ENCODE data around the gene ZNF695. TPM values are rescaled to one million over a fixed set of nuclear protein-coding genes. Genes with fewer than 3 reads are reported as not detected.
"Not testable (repeated sequence)": the region's sequence is repeated elsewhere in the genome, so short reads cannot be mapped to it uniquely, and the experiment has no call there.

Gene ZNF695
- total and polyA plus RNA-seq, 9 donors, result 1.2 to 2.1 (median 1.8) TPM

GRCh38 chr1:247013391-247013790 is 5.5 kb upstream of the ZNF695 start:
- Histone ChIP-seq H3K4me3 (ENCODE audit: low read length) (no peak overlapping the region), H3K27ac (ENCODE audit: low read length) (no peak overlapping the region), H3K27me3 (ENCODE audit: control insufficient read depth, insufficient read depth, low read length) (no peaks in the 10 kb centered on the region), H3K4me1 (ENCODE audit: control insufficient read depth, insufficient read depth, low read length) (no peaks in the 10 kb centered on the region), H3K36me3 (ENCODE audit: control insufficient read depth, insufficient read depth, low read length) (no peaks in the 10 kb centered on the region), H3K9me3 (replicated peaks; ENCODE audit: control insufficient read depth, low read depth, low read length) (peaks cover 4% of the 10 kb centered on the region)
- no CpG with 5 or more reads among the region's 6 CpGs for WGBS (ENCODE audit: insufficient coverage)
- DNase-seq, result no peak

DNA sequence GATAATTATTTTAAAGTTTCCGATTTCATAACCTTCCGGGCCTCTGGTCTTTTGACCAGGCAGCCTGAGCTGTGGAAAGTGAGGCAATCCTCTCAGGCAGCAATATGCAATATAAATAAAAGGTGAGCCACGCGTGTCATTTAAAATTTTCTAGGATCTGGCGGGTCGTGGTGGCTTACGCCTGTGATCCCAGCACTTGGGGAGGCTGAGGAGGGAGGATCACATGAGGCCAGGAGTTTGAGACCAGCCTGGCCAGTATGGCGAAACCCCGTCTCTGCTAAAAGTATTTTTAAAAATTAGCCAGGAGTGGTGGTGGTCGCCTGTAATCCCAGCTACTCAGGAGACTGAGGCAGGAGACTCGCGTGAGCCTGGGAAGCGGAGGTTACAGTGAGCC is 546 bp upstream of the ZNF695 start:
- H3K27me3 ChIP-seq (ENCODE audit: control insufficient read depth, insufficient read depth, low read length), result no peaks in the 10 kb centered on the region
- H3K4me1 ChIP-seq (ENCODE audit: control insufficient read depth, insufficient read depth, low read length), result peaks cover 2% of the 10 kb centered on the region
- WGBS (ENCODE audit: insufficient coverage), result 90% methylated on average over 7 of the region's 13 CpGs
- no peak overlapping the region for H3K27ac ChIP-seq (ENCODE audit: low read length)
- no peaks in the 10 kb centered on the region for H3K36me3 ChIP-seq (ENCODE audit: control insufficient read depth, insufficient read depth, low read length)
- H3K9me3 ChIP-seq (replicated peaks; ENCODE audit: control insufficient read depth, low read depth, low read length), result peaks cover 3% of the 10 kb centered on the region
- peak overlapping the region; percentile 84 for H3K4me3 ChIP-seq (ENCODE audit: low read length)
- no peak for DNase-seq

DNA sequence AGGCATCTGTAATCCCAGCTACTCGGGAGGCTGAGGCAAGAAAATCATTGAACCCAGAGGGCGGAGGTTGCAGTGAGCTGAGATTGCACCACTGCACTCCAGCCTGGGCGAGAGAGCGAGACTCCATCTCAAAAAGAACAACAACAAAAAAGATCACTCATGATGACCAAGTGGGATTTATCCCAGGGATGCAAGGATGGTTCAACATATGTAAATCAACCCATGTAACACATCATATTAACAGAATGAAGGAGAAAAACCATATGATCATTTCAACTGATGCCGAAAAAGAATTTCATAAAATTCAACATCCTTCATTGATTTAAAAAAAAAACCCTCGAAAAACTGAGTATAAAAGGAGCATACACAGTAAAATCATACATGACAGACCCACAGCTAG is 3.8 kb downstream of the ZNF695 start:
- no CpG with 5 or more reads among the region's 6 CpGs for whole genome bisulfite sequencing (ENCODE audit: insufficient coverage)
- H3K27me3 ChIP-seq (ENCODE audit: control insufficient read depth, insufficient read depth, low read length); DNase-seq; H3K27ac ChIP-seq (ENCODE audit: low read length); H3K4me3 ChIP-seq (ENCODE audit: low read length); H3K36me3 ChIP-seq (ENCODE audit: control insufficient read depth, insufficient read depth, low read length); H3K4me1 ChIP-seq (ENCODE audit: control insufficient read depth, insufficient read depth, low read length): not testable (repeated sequence)
- peaks cover 13% of the 10 kb centered on the region for H3K9me3 ChIP-seq (replicated peaks; ENCODE audit: control insufficient read depth, low read depth, low read length)

DNA sequence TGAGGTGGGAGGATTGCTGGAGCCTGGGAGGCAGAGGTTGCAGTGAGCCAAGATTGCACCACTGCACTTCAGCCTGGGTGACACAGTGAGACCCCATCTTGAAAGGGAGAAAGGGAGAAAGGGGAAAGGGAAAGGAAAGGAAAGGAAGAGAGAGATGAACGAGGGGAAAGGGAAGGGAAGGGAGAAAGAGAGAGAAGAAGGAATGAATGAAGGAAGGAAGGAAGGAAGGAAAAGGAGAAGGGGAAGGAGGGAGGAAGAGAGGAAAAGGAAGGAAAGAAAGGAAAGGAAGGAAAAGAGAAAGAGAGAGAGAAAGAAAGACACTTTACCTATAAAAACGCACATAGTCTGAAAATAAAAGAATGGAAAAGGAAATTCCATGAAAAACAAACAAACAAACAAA is 18.0 kb downstream of the ZNF695 start:
- Histone ChIP-seq H3K9me3 (replicated peaks; ENCODE audit: control insufficient read depth, low read depth, low read length) (peaks cover 37% of the 10 kb centered on the region), H3K4me3 (ENCODE audit: low read length) (no peak overlapping the region), H3K36me3 (ENCODE audit: control insufficient read depth, insufficient read depth, low read length) (peaks cover 2% of the 10 kb centered on the region), H3K27ac (ENCODE audit: low read length) (no peak overlapping the region), H3K4me1 (ENCODE audit: control insufficient read depth, insufficient read depth, low read length) (no peaks in the 10 kb centered on the region), H3K27me3 (ENCODE audit: control insufficient read depth, insufficient read depth, low read length) (no peaks in the 10 kb centered on the region)
- no peak for DNase-seq
- WGBS (ENCODE audit: insufficient coverage), result 86% methylated on average over 1 of the region's 2 CpGs

GRCh38 chr1:246988316-246988715 is 19.5 kb downstream of the ZNF695 start:
- H3K36me3 ChIP-seq (ENCODE audit: control insufficient read depth, insufficient read depth, low read length), result peaks cover 2% of the 10 kb centered on the region
- no peaks in the 10 kb centered on the region for H3K4me1 ChIP-seq (ENCODE audit: control insufficient read depth, insufficient read depth, low read length)
- H3K9me3 ChIP-seq (replicated peaks; ENCODE audit: control insufficient read depth, low read depth, low read length), result peaks cover 40% of the 10 kb centered on the region

DNA sequence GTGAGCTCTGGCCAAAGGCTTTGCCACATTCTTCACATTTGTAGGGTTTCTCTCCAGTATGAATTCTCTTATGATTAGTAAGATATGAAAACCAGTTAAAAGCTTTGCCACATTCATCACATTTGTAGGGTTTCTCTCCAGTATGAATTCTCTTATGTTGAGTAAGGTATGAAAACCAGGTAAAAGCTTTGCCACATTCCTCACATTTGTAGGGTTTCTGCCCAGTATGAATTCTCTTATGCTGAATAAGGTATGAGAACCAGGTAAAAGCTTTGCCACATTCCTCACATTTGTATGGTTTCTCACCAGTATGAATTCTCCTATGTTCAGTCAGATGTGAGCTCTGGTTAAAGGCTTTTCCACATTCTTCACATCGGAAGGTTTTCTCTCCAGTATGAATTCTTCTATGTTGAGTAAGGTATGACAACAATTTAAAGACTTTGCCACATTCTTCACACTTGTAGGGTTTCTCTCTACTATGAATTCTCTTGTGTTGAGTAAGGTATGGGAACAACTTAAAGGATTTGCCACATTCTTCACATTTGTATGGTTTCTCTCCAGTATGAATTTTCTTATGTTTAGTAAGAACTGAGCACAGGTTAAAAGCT is 20.7 kb downstream of the ZNF695 start:
- H3K27ac ChIP-seq (ENCODE audit: low read length), result no peak overlapping the region
- no peak for DNase-seq
- WGBS (ENCODE audit: insufficient coverage), result no CpG with 5 or more reads among the region's 1 CpG
- no peak overlapping the region for H3K4me3 ChIP-seq (ENCODE audit: low read length)
- H3K27me3 ChIP-seq (ENCODE audit: control insufficient read depth, insufficient read depth, low read length), result no peaks in the 10 kb centered on the region
- peaks cover 40% of the 10 kb centered on the region for H3K9me3 ChIP-seq (replicated peaks; ENCODE audit: control insufficient read depth, low read depth, low read length)
- no peaks in the 10 kb centered on the region for H3K4me1 ChIP-seq (ENCODE audit: control insufficient read depth, insufficient read depth, low read length)
- H3K36me3 ChIP-seq (ENCODE audit: control insufficient read depth, insufficient read depth, low read length), result peaks cover 2% of the 10 kb centered on the region

More at GRCh38 chr1:246988316-246988715, 19.5 kb downstream of the ZNF695 start:
- no peaks in the 10 kb centered on the region for H3K27me3 ChIP-seq (ENCODE audit: control insufficient read depth, insufficient read depth, low read length)
- no peak overlapping the region for H3K27ac ChIP-seq (ENCODE audit: low read length)
- no peak overlapping the region for H3K4me3 ChIP-seq (ENCODE audit: low read length)
- WGBS (ENCODE audit: insufficient coverage), result no CpG with 5 or more reads among the region's 4 CpGs
- DNase-seq, result no peak

DNA sequence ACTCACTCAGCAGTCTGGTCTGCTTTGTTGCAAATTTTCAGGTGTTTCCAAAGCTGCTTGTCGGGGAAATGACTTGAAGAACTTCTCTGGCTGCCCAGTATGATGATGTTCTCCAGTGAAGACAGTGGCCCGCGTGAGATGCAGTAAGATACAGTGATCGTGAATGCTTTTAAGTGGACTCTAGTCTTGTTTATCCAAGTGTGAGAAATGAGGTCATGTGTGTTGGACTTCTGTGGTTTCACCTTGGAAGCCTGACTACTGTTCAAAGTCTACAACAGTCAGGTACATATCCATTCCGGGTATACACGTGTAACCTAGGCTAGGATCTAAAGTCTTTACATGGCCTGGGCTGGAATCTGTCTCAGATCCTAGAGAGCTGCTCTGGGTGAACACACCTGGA is 29.1 kb downstream of the ZNF695 start:
- Histone ChIP-seq H3K9me3 (replicated peaks; ENCODE audit: control insufficient read depth, low read depth, low read length) (peaks cover 15% of the 10 kb centered on the region), H3K27ac (ENCODE audit: low read length) (no peak overlapping the region), H3K27me3 (ENCODE audit: control insufficient read depth, insufficient read depth, low read length) (no peaks in the 10 kb centered on the region), H3K36me3 (ENCODE audit: control insufficient read depth, insufficient read depth, low read length) (no peaks in the 10 kb centered on the region), H3K4me1 (ENCODE audit: control insufficient read depth, insufficient read depth, low read length) (no peaks in the 10 kb centered on the region), H3K4me3 (ENCODE audit: low read length) (no peak overlapping the region)
- 100% methylated on average over 2 of the region's 6 CpGs for WGBS (ENCODE audit: insufficient coverage)
- no peak for DNase-seq

GRCh38 chr1:246978281-246978680 is 29.6 kb downstream of the ZNF695 start:
- DNase-seq, result no peak
- no peaks in the 10 kb centered on the region for H3K36me3 ChIP-seq (ENCODE audit: control insufficient read depth, insufficient read depth, low read length)
- peaks cover 14% of the 10 kb centered on the region for H3K9me3 ChIP-seq (replicated peaks; ENCODE audit: control insufficient read depth, low read depth, low read length)
- no peaks in the 10 kb centered on the region for H3K27me3 ChIP-seq (ENCODE audit: control insufficient read depth, insufficient read depth, low read length)
- 100% methylated on average over 2 of the region's 2 CpGs for WGBS (ENCODE audit: insufficient coverage)
- H3K4me1 ChIP-seq (ENCODE audit: control insufficient read depth, insufficient read depth, low read length), result no peaks in the 10 kb centered on the region
- no peak overlapping the region for H3K4me3 ChIP-seq (ENCODE audit: low read length)
- H3K27ac ChIP-seq (ENCODE audit: low read length), result no peak overlapping the region

DNA sequence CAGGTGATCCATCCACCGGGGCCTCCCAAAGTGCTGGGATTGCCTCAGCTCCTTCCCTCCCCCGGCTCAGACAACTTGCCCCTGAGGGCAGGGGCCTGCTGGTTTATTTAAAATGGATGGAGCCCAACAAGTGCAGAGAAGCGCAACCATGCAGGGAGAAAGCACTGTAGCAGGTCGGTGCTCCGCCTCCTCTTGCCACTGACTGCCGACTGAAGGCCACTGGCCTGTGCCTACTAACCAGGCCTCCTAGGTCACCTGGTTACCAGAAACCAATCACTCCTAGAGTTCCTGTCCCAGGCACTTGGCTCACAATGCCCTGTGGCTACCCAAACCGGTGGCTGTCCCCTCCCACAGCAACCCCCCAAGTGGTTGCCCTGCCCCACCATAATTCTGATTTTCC is 35.9 kb downstream of the ZNF695 start:
- H3K27ac ChIP-seq (ENCODE audit: low read length), result no peak overlapping the region
- no peak overlapping the region for H3K4me3 ChIP-seq (ENCODE audit: low read length)
- H3K27me3 ChIP-seq (ENCODE audit: control insufficient read depth, insufficient read depth, low read length), result no peaks in the 10 kb centered on the region
- H3K4me1 ChIP-seq (ENCODE audit: control insufficient read depth, insufficient read depth, low read length), result no peaks in the 10 kb centered on the region
- WGBS (ENCODE audit: insufficient coverage), result 97% methylated on average over 5 of the region's 7 CpGs
- no peaks in the 10 kb centered on the region for H3K36me3 ChIP-seq (ENCODE audit: control insufficient read depth, insufficient read depth, low read length)
- no peak for DNase-seq
- peaks cover 26% of the 10 kb centered on the region for H3K9me3 ChIP-seq (replicated peaks; ENCODE audit: control insufficient read depth, low read depth, low read length)

GRCh38 chr1:246971090-246971721 is 36.7 kb downstream of the ZNF695 start:
- H3K27me3 ChIP-seq (ENCODE audit: control insufficient read depth, insufficient read depth, low read length), result no peaks in the 10 kb centered on the region
- no peak overlapping the region for H3K27ac ChIP-seq (ENCODE audit: low read length)
- H3K4me1 ChIP-seq (ENCODE audit: control insufficient read depth, insufficient read depth, low read length), result no peaks in the 10 kb centered on the region
- H3K4me3 ChIP-seq (ENCODE audit: low read length), result no peak overlapping the region
- no peaks in the 10 kb centered on the region for H3K36me3 ChIP-seq (ENCODE audit: control insufficient read depth, insufficient read depth, low read length)
- DNase-seq, result peak; percentile 3
- 86% methylated on average over 8 of the region's 12 CpGs for WGBS (ENCODE audit: insufficient coverage)
- peaks cover 23% of the 10 kb centered on the region for H3K9me3 ChIP-seq (replicated peaks; ENCODE audit: control insufficient read depth, low read depth, low read length)
